Measurements from ENCODE around the gene TBX2. TPM values are rescaled to one million over a fixed set of nuclear protein-coding genes. Genes with fewer than 3 reads are reported as not detected.
A peak's percentile ranks its signal among the peaks of the same experiment; 100 is the strongest.

Gene TBX2
- total and polyA plus RNA-seq, 9 of the 15 experiments (the other 6 are each of a cell fraction or from before 2014, with no cell fraction given): 0.18 TPM; not detected in 8

- FAIRE-seq (no peak), DNase-seq (ENCODE audit: extremely low read depth in 1 of 4, low spot score in 3 of 4) (peak in 1 of 4 experiments; percentile 2), ATAC-seq (no peak)
- H3K4me1 ChIP-seq (replicated peaks in 1 of 2; ENCODE audit: control insufficient read depth in 2 of 2, insufficient read depth in 2 of 2, low read length in 2 of 2): peaks cover 0 to 28% of the 10 kb centered on the region in 2 experiments; a peak in 4 of 5 replicates
- CTCF ChIA-PET (ENCODE audit: low intra/inter-chr PET ratio): no interaction called here
- no peak overlapping the region for H3K4me2 ChIP-seq (ENCODE audit: insufficient read depth, low read length)
- peaks cover 3 to 12% of the 10 kb centered on the region in 2 experiments; a peak in 4 of 5 replicates for H3K27me3 ChIP-seq (ENCODE audit: control insufficient read depth in 2 of 2, insufficient read depth in 2 of 2, low read length in 2 of 2)
- intact Hi-C loops (cut with micrococcal nuclease): loop anchor here (5.0 to 10.0 kb wide), 2 partner anchors 419 to 692 kb away; no protein-coding TSS in a partner anchor
- H3K9me3 ChIP-seq (replicated peaks; ENCODE audit: control insufficient read depth, insufficient read depth, low read depth, low read length): no peaks in the 10 kb centered on the region
- H3K9ac ChIP-seq (ENCODE audit: insufficient read depth in 1 of 2, low read depth in 2 of 2, low read length in 2 of 2): no peak overlapping the region
- no peaks in the 10 kb centered on the region for H3K9me1 ChIP-seq (ENCODE audit: control insufficient read depth, insufficient read depth, low read length)
- no peaks in the 10 kb centered on the region for H3K36me3 ChIP-seq (ENCODE audit: control insufficient read depth, insufficient read depth, low read length)
- H4K20me1 ChIP-seq (replicated peaks; ENCODE audit: control insufficient read depth, insufficient read depth, low read length): no peaks in the 10 kb centered on the region
- in situ Hi-C loops (cut with MboI): no loop called here
- POLR2A ChIA-PET: interaction anchor here (0.5 to 0.6 kb wide), 3 partner anchors 161 to 278 kb away, joined by 3 to 4 read pairs (median 4); no protein-coding TSS in a partner anchor
- no peaks in the 10 kb centered on the region for H3K79me2 ChIP-seq (ENCODE audit: control insufficient read depth, insufficient read depth, low read length)
- no peak overlapping the region; the same call in 1 of the 2 replicates for H2AFZ ChIP-seq (ENCODE audit: low read depth, low read length)
- WGBS (ENCODE audit: insufficient coverage, low coverage, missing lambda C conversion rate): 34% methylated on average over 4 of the region's 6 CpGs
- no peak overlapping the region for H3K27ac ChIP-seq (ENCODE audit: extremely low read depth, low read depth, low read length)
- no peak overlapping the region for H3K4me3 ChIP-seq
- BruUV-seq (replicated peaks): no TSS peak
- TF ChIP-seq E2F3 (CRISPR knock-in tag; IDR thresholded peaks at IDR 0.05): no peak
- TF ChIP-seq ZBTB12 (CRISPR knock-in tag; IDR thresholded peaks at IDR 0.05): no peak
- TF ChIP-seq ZBTB11 (CRISPR knock-in tag; IDR thresholded peaks at IDR 0.05): peak in 1 of 3 experiments; percentile 10; a peak in 1 of 6 replicates
- TF ChIP-seq SUPT5H (IDR thresholded peaks at IDR 0.05): no peak
- TF ChIP-seq SMARCC2 (IDR thresholded peaks at IDR 0.05; ENCODE audit: low read depth): no peak
- TF ChIP-seq HOXB6 (CRISPR knock-in tag; IDR thresholded peaks at IDR 0.05; ENCODE audit: borderline replicate concordance): no peak
Observed at GRCh38 chr17:61415374-61416210, 15.9 kb downstream of the TBX2 start.
